NB4 (cell line): ENCODE results near the gene PTCD1.

Source experiments
- CTCF ChIP-seq: IDR thresholded peaks from one replicate; pipeline ENCODE4 v1.5.1; 2012; ENCODE audit warnings: low read depth, low read length
- MAX ChIP-seq: IDR thresholded peaks from 2 replicates; pipeline ENCODE4 v1.6.1; 2011; ENCODE audit warnings: low read depth, low read length
- POLR2A ChIP-seq: IDR thresholded peaks from 2 replicates; pipeline ENCODE4 v1.6.1; 2011; ENCODE audit warnings: mild to moderate bottlenecking; ENCODE audit not compliant: insufficient read length; ENCODE audit errors: extremely low read depth

GRCh38 chr7:99407872-99408378 lies 30.7 kb downstream of the PTCD1 start:
- TF ChIP-seq CTCF (no peak), POLR2A (no peak), MAX (peak; percentile 47)
